ENCODE results near the gene AHNAK. TPM values are rescaled to one million over a fixed set of nuclear protein-coding genes. Genes with fewer than 3 reads are reported as not detected.
"Not testable (repeated sequence)": the region's sequence is repeated elsewhere in the genome, so short reads cannot be mapped to it uniquely, and the experiment has no call there.

The AHNAK gene
- total RNA-seq, 1 donor from 2014 or later: 562 TPM

DNA sequence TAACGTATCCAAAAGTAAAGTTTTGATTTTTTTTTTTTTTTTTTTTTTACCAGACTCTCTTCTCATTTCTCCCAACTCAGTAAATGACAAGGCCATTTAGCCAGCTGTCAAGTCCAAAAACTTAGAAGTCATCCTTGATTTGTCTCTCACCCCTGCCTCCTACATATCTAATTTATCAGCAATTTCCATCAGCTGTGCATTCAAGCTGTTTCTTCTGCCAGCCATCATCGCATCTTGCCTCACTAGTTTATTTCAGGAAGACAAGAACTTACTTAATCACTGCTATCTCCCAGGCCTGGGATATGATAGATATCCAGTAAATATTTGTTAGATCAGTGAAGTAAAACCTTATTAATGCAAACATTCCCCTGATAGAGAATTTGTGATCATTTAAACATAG lies 80.2 kb downstream of the AHNAK start:
- DNase-seq (ENCODE audit: extremely low read depth, low read depth, low spot score): no peak

DNA sequence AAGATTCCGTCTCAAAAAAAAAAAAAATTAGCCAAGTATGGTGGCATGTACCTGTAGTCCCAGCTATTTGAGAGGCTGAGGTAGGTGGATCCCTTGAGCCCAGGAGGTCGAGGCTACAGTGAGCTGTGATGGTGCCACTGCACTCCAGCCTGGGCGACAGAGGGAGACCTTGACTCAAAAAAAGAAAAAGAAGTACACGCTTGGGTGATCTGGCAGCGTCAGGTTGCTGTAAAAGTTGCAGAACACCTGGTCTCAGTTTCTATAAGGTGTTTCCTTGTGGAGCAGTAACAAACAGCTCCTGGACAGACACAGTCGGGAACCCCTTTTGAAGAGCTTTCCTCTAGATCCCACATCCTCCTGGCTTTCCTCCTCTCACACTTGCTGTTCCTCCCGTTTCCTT lies 82.0 kb downstream of the AHNAK start:
- DNase-seq (ENCODE audit: extremely low read depth, low read depth, low spot score): no peak

DNA sequence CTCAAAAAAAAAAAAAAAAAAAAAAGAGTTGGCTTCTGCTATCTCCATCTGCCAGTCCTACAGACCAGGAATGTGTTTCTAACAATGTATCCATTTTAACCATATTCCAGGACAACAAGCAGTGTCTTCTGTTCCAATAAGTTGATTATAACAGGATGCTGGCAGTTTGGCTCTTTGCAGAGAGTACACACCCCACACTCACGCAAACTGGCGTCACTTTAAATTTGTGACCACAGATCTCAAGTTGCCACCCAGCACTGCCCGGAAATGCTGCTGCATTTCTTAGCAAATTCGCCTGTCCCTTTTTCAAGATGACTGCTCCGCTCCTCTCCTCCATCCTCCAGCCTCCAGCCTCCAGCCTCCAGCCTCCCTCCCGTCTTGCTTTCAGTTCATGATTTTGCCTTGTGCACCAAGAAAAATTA lies 83.5 kb downstream of the AHNAK start:
- DNase-seq (ENCODE audit: extremely low read depth, low read depth, low spot score): no peak

DNA sequence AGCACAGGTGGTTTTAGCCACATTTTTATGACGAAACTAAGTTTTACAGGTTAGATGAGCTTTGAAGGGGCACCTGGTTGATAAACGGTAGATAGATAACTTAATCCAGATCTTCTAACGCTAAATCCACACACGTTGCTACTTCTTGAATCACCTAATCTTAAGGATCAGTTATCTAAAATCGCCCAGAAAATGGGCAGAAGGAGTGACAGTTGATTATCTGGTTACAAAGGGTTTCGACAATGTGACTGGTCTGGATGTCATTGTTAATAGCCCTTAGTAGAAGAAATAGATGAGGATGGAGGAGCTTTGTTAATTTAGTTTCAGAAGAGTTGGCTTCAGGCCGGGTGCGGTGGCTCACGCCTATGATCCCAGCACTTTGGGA lies 84.1 kb downstream of the AHNAK start:
- DNase-seq (ENCODE audit: extremely low read depth, low read depth, low spot score): no peak

DNA sequence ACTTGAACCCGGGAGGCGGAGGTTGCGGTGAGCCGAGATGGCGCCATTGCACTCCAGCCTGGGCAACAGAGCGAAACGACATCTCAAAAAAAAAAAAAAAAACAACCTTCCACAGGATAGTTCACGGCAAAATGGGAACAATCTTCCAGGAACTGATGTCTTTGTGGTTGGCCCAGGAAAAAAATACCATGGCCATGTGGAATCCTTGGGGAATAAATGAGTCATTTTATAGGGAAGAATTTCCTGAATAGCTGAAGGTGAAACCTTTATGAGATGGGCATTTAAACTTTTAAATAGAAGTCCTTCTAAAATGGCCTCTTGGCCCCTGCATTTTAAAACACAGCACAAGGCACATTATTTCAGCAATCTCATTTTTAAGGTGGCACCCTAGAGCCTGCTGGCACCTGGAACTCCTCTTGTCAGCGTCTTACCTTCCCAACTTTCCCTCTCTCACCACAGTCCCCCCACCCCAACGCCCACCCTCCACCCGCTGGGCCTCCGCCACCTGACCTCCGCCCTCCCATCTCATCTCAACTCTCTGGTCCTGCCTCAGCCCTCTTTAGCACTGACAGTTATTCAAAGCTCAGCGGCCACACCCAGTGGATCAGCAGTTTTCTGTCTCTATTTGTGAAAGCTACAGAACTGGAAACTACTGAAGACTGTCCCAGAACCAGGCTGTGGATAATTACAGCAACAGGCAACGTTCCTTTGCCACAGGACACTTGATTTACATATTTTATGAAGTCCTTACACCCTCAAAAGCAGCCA lies 84.7 kb downstream of the AHNAK start:
- no peak for DNase-seq (ENCODE audit: extremely low read depth, low read depth, low spot score)

DNA sequence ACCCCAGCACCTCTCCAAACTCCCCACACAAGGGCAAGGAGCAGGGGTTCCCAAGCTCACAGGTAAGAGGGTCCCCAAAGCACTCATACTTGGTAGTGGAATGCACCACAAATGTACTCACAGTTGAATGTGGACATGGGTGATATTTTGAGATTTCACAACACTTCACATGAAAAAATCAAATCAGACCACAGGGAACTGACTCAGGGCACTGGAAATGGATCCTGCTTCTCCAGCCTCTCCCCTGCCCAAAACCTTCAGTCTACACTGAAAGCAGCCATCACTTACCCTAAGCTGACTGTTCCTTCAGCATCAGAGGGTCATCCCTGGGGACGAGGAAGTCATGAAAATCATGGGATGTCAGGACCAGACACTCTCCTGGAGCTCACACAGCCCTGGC lies 87.5 kb downstream of the AHNAK start:
- DNase-seq (ENCODE audit: extremely low read depth, low read depth, low spot score): no peak

DNA sequence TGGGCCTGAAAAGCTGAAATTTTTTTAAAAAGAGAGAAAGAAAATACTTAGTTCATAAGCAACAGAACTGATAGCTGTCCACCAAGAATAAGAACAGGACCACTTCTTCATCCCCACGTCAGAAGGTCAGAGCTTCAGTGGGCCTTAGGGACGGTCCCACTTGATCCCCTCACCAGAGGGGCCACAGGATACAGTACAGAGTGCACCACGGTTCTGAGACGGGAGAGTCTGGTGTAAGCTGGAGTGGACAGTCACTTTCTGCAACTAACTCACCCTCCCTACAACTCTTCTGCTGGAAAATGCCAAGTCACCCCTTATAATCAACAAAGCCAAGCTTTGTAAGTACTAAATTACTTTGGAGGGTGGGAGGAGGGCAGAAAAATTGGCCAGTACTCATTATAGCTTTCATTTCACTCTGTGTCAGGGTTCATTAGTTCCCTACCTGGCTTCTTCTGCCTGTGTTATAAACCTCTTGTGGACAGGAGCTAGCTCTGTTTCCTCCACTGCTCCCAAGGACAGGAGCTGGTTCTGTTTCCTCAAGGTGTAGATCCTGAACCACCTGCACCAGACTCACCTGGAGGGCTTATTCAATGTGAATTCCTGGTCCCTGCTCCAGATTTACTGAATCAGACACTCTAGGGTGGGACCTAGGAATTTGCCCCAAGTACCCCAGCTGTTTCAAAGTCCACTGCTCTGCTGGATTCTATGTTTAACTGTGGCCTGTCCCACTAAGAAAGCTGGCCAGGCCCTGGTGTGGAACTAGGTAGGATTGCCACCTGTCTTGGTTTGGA lies 88.2 kb downstream of the AHNAK start:
- no peak for DNase-seq (ENCODE audit: extremely low read depth, low read depth, low spot score)

DNA sequence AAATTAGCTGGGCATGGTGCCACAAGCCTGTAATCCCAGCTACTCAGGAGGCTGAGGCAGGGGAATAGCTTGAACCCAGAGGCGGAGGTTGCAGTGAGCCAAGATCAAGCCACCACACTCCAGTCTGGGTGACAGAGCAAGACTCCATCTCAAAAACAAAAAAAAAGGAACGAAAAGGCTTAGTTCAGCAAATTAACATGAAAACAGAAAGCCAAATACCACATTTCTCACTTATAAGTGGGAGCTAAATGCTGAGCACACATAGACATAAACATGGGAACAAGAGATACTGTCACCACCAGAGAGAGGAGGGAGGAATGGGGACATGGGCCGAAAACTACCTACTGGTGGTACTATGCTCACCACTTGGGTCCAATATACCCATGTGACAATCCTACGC lies 89.1 kb downstream of the AHNAK start:
- no peak for DNase-seq (ENCODE audit: extremely low read depth, low read depth, low spot score)

DNA sequence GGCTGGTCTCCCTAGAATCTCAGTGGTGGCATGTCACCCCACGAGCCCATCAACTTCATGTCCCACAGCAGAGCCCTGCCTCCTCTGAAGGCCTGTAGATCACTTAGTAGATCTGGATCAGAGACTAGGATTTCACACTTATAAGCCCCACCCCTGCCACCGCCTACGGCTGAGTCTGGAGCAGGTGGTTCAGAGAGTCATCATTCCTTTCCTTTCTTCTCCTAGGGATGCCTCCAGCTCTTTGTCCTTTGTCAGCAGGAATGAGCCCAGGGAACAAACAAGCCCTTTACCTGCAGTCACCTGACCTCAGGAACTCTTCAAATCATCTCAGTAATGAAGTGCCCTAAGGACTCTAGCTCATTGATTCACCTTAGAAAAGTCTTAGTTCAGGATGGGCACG lies 90.0 kb downstream of the AHNAK start:
- no peak for DNase-seq (ENCODE audit: extremely low read depth, low read depth, low spot score)

DNA sequence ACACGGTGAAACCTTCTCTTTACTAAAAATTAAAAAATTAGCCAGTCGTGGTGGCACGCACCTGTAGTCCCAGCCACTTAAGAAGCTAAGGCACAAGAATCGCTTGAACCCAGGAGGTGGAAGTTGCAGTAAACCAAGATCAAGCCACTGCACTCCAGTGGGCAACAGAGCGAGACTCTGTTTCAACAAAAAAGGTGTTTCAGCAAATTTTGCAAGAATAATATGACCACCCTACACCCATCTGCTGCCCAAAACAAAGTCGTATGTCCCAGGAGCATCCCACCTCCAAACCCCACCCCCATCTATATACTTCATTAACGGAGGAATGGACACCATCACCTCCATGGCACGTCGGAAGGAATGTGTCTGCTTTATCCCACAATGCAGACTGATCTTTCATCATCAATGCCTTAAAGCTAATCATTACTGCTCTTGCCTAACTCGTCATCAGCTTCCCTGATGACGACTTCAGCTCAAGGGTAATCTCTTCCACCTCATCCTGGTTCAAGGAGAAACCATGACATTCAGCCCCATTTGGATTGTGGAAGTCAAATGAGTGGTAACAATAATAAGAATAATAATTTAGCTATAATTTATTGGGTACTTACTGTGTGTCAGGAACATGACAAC lies 93.7 kb downstream of the AHNAK start:
- DNase-seq (ENCODE audit: extremely low read depth, low read depth, low spot score): no peak

DNA sequence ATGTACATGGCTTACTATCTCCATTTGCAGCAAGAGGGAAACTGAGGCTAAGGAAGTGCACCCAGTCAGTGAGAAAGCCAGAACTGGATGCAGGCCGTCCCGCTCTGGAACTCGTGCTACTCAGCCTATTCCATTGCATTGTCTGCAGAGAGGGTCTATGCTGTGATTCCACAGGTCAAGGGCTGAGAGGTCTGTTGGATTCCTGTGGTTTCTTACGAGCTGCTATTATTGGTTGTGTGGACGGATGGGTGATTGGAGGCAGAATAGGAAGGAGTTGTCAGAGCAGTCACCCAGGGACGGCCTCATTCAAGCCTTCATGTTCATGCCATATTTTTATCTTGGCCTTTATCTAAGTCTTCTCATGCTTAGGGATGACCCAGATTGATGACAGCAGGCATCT lies 94.3 kb downstream of the AHNAK start:
- no peak for DNase-seq (ENCODE audit: extremely low read depth, low read depth, low spot score)

DNA sequence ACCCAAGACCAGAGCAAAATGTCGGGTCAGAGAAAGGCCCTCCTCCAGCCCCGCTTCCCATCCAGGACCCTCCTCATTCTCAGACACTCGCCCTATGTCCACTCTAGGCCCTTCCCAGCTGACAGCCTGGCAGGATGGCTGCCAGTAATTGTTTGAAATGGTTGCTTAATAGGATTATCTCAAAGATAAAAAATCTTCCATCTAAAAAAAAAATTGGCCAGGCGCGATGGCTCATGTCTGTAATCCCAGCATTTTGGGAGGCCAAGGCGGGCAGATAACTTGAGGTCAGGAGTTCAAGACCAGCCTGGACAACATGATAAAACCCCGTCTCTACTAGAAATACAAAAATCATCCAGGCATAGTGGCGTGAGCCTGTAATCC lies 95.4 kb downstream of the AHNAK start:
- no peak for DNase-seq (ENCODE audit: extremely low read depth, low read depth, low spot score)

DNA sequence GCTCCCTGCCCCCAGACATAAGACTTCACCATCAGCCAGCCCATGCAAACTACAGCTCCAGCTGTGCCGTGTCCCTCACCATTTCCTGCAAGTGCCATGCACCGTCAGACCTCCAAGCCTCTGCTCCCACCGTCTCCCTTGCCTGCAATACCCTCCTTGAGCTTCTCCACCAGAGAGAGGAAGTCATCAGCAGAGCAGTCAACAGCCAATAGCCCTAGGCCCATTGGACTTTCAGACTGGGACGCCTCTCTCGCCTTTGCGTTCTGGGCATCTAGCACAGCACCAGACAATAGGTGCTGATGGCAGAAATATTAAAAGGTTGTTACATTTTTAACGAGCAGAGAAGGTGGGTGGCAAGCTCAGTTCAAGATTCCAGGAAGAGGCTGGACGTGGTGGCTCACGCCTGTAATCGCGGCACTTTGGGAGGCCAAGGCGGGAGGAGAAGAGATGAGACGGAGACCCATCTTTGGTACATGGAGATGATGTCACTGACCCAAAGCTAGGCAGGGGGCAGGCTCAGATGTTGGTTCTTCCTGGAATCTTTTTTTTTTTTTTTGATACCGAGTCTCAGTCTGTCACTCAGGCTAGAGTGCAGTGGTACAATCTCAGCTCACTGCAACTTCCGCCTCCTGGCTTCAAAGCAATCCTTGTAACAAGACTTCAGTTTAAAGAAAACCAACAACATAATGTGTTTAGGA lies 95.9 kb downstream of the AHNAK start:
- DNase-seq (ENCODE audit: extremely low read depth, low read depth, low spot score): no peak

DNA sequence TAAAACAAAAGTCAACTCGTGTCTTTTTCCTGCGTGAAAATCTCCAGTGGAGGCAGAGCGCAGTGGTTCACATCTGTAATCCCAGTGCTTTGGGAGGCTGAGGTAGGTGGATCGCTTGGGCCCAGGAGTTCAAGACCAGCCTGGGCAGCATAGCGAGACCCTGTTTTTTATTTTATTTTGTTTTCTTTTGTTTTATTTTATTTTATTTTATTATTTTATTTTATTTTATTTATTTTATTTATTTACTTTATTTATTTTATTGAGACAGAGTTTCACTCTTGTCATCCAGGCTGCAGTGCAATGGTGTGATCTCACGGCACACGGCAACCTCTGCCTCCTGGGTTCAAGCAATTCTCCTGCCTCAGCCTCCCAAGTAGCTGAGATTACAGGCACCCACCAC lies 96.7 kb downstream of the AHNAK start:
- not testable (repeated sequence) for DNase-seq (ENCODE audit: extremely low read depth, low read depth, low spot score)

DNA sequence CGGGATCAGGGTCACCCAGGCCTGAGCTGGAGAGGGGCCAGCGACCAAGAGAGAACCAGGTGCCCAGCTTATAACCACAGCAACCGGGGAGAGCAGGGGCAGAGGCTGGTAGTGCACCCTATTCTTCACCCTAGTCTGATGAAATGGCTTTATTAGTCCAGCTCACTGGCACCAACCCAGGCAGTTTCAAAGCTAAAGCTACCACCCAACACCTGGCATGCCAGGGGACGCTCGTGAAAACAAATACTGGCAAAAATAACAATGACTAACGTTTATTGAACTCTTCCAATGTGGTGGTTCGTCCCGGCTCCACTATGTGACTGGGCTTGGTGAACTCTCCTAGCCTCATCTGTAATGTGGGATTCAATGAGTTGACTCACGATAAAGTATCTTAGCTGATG lies 97.2 kb downstream of the AHNAK start:
- no peak for DNase-seq (ENCODE audit: extremely low read depth, low read depth, low spot score)

DNA sequence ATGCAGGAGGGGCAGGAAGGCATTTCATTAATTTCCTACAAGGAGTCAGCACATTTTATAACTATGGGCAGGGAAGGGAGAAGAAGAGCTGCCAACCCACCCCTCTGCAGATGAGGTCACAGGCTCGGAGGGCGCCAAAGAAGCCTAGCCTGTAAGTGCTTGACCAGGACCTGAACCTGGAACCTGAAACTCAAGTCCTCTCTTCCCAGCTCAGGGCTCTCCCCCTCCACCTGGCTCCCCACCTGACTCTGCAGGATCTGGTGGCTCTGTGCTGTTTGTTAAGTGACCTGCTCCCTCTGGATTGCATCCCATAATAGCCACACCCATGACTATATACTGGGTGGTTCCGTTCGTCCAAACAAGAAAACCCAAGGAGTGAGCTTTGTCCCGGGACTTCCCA lies 100.5 kb downstream of the AHNAK start:
- DNase-seq (ENCODE audit: extremely low read depth, low read depth, low spot score): no peak

DNA sequence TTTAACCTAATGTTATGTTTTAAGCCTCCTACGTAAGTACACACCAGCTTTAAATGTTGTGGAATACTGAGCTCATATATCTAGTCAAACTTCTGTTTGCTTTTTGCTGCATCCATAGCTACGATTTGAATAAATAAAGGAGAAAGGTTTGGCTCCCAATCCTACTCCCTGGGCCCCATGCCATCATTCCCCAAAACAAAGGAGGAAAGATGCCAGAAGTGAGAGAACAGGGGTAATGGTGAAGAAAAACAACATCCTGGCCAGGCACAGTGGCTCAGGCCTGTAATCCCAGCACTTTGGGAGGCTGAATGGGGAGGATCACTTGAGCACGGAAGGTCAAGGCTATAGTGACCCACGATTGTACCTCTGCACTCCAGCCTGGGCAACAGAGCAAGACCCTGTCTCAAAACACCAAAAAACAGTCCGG lies 101.3 kb downstream of the AHNAK start:
- DNase-seq (ENCODE audit: extremely low read depth, low read depth, low spot score): no peak

DNA sequence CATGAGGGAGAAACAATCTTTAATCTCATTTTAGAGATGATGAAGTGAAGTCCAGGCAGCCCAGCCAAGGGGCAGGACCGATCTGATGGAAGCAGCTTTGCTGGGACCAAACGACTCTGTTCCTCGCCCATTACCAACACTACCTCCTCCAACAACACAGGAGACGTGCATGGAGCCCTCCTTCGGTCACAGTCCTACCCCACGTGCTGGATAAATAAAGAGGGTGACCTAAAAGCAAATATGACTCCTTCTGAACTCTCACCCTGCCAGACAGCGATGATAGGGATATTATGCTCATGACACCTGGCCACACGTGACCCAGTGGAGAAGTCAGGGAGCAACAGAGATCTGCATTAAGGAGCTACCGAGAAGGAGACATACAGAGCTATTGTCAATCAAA lies 101.8 kb downstream of the AHNAK start:
- DNase-seq (ENCODE audit: extremely low read depth, low read depth, low spot score): no peak

DNA sequence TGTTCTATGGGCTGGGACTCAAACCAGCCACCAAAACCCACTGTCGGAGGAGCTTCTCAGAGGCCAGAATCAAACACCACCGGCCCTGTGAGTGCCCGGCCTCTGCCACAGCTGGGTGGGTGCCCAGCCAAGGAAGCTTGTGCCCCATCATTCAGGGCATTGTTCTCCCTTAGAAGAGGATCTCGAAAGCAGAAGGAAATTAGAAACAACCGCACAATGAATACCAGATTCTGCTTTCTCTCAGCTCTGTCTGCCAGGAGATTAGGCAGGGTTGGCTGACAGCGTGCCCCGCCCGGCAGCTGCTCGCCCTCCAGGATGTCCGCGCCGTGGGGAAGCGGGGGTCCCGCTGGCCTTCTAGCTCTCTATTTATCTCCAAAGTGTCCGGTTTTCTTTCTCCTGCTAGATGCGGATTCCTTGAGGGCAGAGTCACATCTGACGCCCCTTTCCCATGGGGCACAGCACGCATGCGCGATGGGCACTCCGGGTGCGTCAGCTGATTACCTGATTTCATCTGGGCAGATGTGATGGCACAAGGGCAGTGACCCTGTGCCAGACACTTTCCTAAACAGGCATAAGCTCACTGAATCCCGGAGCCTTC lies 102.3 kb downstream of the AHNAK start:
- no peak for DNase-seq (ENCODE audit: extremely low read depth, low read depth, low spot score)

DNA sequence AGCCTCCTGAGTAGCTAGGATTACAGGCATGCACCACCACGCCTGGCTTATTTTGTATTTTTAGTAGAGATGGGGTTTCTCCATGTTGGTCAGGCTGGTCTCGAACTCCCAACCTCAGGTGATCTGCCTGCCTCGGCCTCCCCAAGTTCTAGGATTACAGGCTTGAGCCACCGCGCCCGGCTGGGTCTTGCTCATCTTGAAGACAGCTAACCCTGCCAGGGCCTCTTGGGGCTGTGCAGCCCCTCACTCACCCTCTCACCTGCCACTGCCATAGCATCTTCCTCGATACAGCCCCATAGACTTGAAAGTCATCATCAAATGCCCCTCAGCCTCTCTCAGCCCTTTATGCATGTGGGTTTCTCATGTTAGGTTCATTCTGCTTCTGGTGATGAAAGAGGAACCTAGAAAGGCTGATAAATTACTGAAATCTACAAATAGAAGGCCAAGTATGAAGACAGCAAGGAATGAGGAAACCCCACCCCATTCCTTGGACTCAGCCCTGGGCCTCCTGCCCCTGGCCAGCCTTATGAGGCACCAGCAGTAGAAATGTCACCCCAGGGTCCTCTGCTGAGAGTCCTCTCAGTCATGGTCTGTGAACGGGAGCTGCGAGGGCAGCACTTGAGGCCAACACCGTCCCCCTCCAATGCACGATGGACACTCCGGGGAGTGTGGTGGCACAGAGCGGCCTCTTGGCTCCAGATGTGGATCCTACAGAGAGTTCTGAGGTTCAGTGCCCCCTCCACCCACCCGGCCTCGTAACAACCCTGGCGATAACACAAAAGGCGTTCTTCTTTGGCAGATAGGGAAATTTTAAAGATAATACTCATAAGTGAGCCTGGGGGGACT lies 103.0 kb downstream of the AHNAK start:
- no peak for DNase-seq (ENCODE audit: extremely low read depth, low read depth, low spot score)

Measured in glomerular endothelial cell (primary cell).